CD8-positive, alpha-beta memory T cell (primary cell): ENCODE data around the gene PHYKPL. TPM values are rescaled to one million over a fixed set of nuclear protein-coding genes. Genes with fewer than 3 reads are reported as not detected.

Experiments
- CTCF ChIA-PET: fragments of 350-600 bp; sonication (Branson Sonifier 250); formaldehyde crosslinking; loops from one replicate; lab custom pipeline; 2021; ENCODE audit warnings: antibody characterized with exemption; lab: Charles Lee
- POLR2A ChIA-PET: fragments of 350-600 bp; sonication (Branson Sonifier 250); formaldehyde crosslinking; loops from one replicate; lab custom pipeline; 2021; ENCODE audit warnings: antibody characterized with exemption; lab: Charles Lee
- DNase-seq, 5 donors: peaks; one replicate each; pipeline versions ENCODE4 v3.0.0 to v3.0.0-alpha.2; 2020 to 2022; ENCODE audit warnings: mixed read lengths in 1 of 5
- H3K27ac ChIP-seq: one replicate; pipeline ENCODE4 v1.7.0; 2013; ENCODE audit warnings: low read depth, mild to moderate bottlenecking, low read length, moderate library complexity
- H3K27me3 ChIP-seq: 2 replicates; pipeline ENCODE4 v1.7.0; 2013; ENCODE audit warnings: low read length, mild to moderate bottlenecking; ENCODE audit not compliant: insufficient read depth, poor library complexity, severe bottlenecking
- H3K36me3 ChIP-seq: 2 replicates; pipeline ENCODE4 v1.7.0; 2013; ENCODE audit warnings: mild to moderate bottlenecking, low read length, moderate library complexity; ENCODE audit not compliant: insufficient read depth
- H3K4me1 ChIP-seq: 2 replicates; pipeline ENCODE4 v1.7.0; 2013; ENCODE audit warnings: mild to moderate bottlenecking, low read length, moderate library complexity; ENCODE audit not compliant: insufficient read depth
- H3K4me3 ChIP-seq: 2 replicates; pipeline ENCODE4 v1.7.0; 2013; ENCODE audit warnings: mild to moderate bottlenecking, low read length
- H3K9me3 ChIP-seq: 2 replicates; pipeline ENCODE4 v1.7.0; 2013; ENCODE audit warnings: mild to moderate bottlenecking, low read length
- H3K27ac Mint-ChIP-seq, 8 donors: one replicate each; pipeline ENCODE4 v1.8.0; 2020 to 2021; ENCODE audit warnings: mixed read lengths in 8 of 8, mild to moderate bottlenecking in 6 of 8, inconsistent platforms in 3 of 8, moderate library complexity in 3 of 8
- H3K27me3 Mint-ChIP-seq, 2 donors: one replicate each; pipeline ENCODE4 v1.8.0; 2020 to 2021; ENCODE audit warnings: mixed read lengths in 2 of 2, mild to moderate bottlenecking in 1 of 2, moderate library complexity in 1 of 2
- H3K36me3 Mint-ChIP-seq, 3 donors: one replicate each; pipeline ENCODE4 v1.8.0; 2020 to 2021; ENCODE audit warnings: mixed read lengths in 3 of 3, inconsistent platforms in 1 of 3, mild to moderate bottlenecking in 1 of 3
- H3K4me1 Mint-ChIP-seq, 3 donors: one replicate each; pipeline ENCODE4 v1.8.0; 2020 to 2021; ENCODE audit warnings: mixed read lengths in 3 of 3, inconsistent platforms in 1 of 3, mild to moderate bottlenecking in 1 of 3
- H3K4me3 Mint-ChIP-seq, 7 donors: one replicate each; pipeline ENCODE4 v1.8.0; 2020 to 2021; ENCODE audit warnings: mixed read lengths in 7 of 7, mild to moderate bottlenecking in 6 of 7, moderate library complexity in 4 of 7, inconsistent platforms in 2 of 7
- H3K9me3 Mint-ChIP-seq, 5 donors: one replicate each; pipeline ENCODE4 v1.8.0; 2020 to 2022; ENCODE audit warnings: mixed read lengths in 5 of 5, mild to moderate bottlenecking in 3 of 5, moderate library complexity in 2 of 5, inconsistent platforms in 1 of 5
- polyA plus RNA-seq: library from polyadenylated mRNA; unstranded; fragments of 300-500 nt; fragmentation: Illumina TruSeq; gene quantifications from one replicate; pipeline ENCODE4 v1.2.3, GENCODE V29; 2021
- total RNA-seq, 2 experiments: library from RNA; stranded (reverse); gene quantifications; one replicate each; pipeline ENCODE4 v1.2.3, GENCODE V29; 2021

PHYKPL gene
- total and polyA plus RNA-seq, 3 experiments from 2014 or later = 41.6 to 61.1 (median 57.8) TPM

DNA sequence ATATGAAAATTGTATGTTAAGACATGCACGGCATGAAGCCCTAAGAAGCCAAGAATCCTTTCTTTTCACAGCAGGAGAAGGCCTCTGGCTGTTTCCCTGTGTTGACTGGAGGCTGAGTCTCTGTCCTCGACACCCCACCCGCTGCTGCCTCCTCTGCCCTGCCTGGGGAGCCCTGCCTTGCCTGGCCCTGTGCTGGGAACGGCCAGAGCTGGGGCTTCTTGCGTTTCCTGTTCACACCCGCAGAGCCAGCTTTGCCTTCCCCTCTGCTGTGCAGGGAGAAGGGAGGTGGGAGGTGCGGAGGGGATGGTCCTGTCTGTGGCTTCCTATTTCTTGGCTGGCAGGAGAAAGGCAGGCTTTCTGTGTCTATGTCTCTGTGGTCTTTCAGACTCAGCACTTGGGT is 38.6 kb downstream of the PHYKPL start:
- Mint-ChIP-seq H3K36me3 (no peaks in the 10 kb centered on the region), H3K9me3 (peaks cover 0 to 3% (median 0%) of the 10 kb centered on the region in 5 donors), H3K27me3 (peaks cover 2 to 4% of the 10 kb centered on the region in 2 donors), H3K4me3 (peak overlapping the region in 5 of 7 donors; percentile 23 to 67 (median 26)), H3K27ac (peak overlapping the region in 3 of 8 donors; percentile 56 to 84 (median 62)), H3K4me1 (peaks cover 22 to 27% (median 24%) of the 10 kb centered on the region in 3 donors)
- Histone ChIP-seq H3K9me3 (no peaks in the 10 kb centered on the region), H3K36me3 (no peaks in the 10 kb centered on the region), H3K27ac (no peak overlapping the region), H3K4me1 (peaks cover 18% of the 10 kb centered on the region), H3K4me3 (no peak overlapping the region), H3K27me3 (no peaks in the 10 kb centered on the region)
- ChIA-PET POLR2A (no interaction called here), CTCF (no interaction called here)
- DNase-seq = no peak

DNA sequence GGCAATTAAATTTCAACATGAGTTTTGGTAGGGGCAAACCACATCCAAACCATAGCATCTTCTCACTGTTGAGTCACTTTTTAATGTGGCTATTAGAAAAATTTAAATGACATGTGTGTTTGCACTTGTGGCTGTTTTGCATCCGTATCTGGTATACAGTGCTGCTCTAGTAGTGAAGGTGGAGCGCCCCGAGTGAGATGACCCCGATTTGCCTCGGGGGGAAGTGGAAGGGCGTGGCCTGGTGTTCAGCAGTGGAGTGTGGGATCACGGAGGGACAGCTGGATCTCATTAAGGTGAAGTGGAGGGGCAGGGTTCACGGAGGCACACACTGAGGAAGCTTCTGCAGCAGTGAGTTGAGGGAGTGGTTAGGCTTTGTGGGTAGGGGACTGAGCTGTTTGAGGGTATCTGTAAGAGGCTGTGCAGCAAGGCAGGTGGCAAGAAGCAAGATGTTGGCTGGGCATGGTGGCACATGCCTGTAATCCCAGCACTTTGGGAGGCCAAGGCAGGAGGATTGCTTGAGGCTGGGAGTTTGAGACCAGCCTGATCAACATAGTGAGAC is 39.3 kb downstream of the PHYKPL start:
- CTCF ChIA-PET = no interaction called here
- no peaks in the 10 kb centered on the region for H3K27me3 ChIP-seq
- H3K4me3 ChIP-seq = no peak overlapping the region
- Mint-ChIP-seq H3K4me3 (peak overlapping the region; percentile 24 to 78 (median 57)), H3K4me1 (peaks cover 22 to 27% (median 24%) of the 10 kb centered on the region in 3 donors), H3K27me3 (peaks cover 2 to 7% of the 10 kb centered on the region in 2 donors), H3K9me3 (peaks cover 0 to 3% (median 0%) of the 10 kb centered on the region in 5 donors), H3K36me3 (no peaks in the 10 kb centered on the region), H3K27ac (peak overlapping the region; percentile 10 to 90 (median 62))
- DNase-seq = peak in 1 of 5 donors; percentile 18
- H3K9me3 ChIP-seq = no peaks in the 10 kb centered on the region
- no peak overlapping the region for H3K27ac ChIP-seq
- no peaks in the 10 kb centered on the region for H3K36me3 ChIP-seq
- H3K4me1 ChIP-seq = peaks cover 18% of the 10 kb centered on the region
- POLR2A ChIA-PET = no interaction called here

DNA sequence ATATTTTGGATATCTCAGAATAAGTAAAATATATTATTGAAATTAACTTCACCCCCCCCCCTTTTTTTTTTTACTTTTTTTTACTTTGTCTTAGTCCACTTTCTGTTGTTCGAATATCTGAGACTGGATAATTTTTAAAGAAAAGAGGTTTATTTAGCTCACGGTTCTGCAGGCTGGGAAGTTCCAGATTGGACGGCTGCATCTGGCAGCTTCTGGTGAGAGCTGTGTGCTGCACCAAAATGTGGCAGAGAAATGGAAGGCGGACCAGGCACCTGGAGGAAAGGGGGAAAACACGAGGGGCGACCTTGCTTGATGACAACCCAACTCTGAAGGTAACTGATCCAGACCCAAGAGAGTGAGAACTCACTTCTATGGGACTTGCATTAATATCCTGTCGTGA is 39.8 kb downstream of the PHYKPL start:
- peaks cover 22 to 27% (median 24%) of the 10 kb centered on the region in 3 donors for H3K4me1 Mint-ChIP-seq
- Histone ChIP-seq H3K4me1 (peaks cover 18% of the 10 kb centered on the region), H3K36me3 (no peaks in the 10 kb centered on the region), H3K4me3 (no peak overlapping the region), H3K27ac (no peak overlapping the region), H3K27me3 (no peaks in the 10 kb centered on the region), H3K9me3 (no peaks in the 10 kb centered on the region)
- no peaks in the 10 kb centered on the region for H3K36me3 Mint-ChIP-seq
- DNase-seq = no peak
- H3K9me3 Mint-ChIP-seq = peaks cover 0 to 3% (median 0%) of the 10 kb centered on the region in 5 donors
- peaks cover 2 to 9% of the 10 kb centered on the region in 2 donors for H3K27me3 Mint-ChIP-seq
- H3K27ac Mint-ChIP-seq = peak overlapping the region in 4 of 8 donors; percentile 49 to 76 (median 63)
- ChIA-PET POLR2A (no interaction called here), CTCF (no interaction called here)
- H3K4me3 Mint-ChIP-seq = peak overlapping the region in 4 of 7 donors; percentile 12 to 57 (median 34)

DNA sequence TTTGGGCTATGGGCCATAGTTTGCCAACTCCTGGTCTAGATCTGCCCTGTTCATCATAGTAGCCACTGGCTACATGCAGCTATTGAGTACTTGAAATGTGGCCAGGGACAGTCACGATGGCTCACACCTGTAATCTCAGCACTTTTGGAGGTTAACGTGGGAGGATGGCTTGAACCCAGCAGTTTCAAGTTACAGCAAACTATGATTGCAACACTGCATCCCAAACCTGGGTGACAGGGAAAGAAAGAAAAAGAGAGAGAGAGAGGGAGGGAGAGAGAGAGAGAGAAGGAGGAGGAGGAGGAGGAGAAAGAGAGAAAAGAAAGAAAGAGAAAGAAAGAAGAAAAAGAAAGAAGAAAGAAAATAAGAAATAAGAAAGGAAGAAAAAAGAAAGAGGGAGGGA is 40.4 kb downstream of the PHYKPL start:
- H3K36me3 Mint-ChIP-seq = no peaks in the 10 kb centered on the region
- ChIA-PET CTCF (no interaction called here), POLR2A (no interaction called here)
- H3K36me3 ChIP-seq = no peaks in the 10 kb centered on the region
- peaks cover 18% of the 10 kb centered on the region for H3K4me1 ChIP-seq
- no peak overlapping the region for H3K4me3 ChIP-seq
- no peak overlapping the region for H3K4me3 Mint-ChIP-seq
- peaks cover 22 to 27% (median 24%) of the 10 kb centered on the region in 3 donors for H3K4me1 Mint-ChIP-seq
- no peak overlapping the region for H3K27ac ChIP-seq
- no peak overlapping the region for H3K27ac Mint-ChIP-seq
- H3K9me3 Mint-ChIP-seq = peaks cover 0 to 3% (median 0%) of the 10 kb centered on the region in 5 donors
- H3K27me3 Mint-ChIP-seq = peaks cover 2 to 9% of the 10 kb centered on the region in 2 donors
- H3K9me3 ChIP-seq = no peaks in the 10 kb centered on the region
- no peaks in the 10 kb centered on the region for H3K27me3 ChIP-seq
- no peak for DNase-seq

DNA sequence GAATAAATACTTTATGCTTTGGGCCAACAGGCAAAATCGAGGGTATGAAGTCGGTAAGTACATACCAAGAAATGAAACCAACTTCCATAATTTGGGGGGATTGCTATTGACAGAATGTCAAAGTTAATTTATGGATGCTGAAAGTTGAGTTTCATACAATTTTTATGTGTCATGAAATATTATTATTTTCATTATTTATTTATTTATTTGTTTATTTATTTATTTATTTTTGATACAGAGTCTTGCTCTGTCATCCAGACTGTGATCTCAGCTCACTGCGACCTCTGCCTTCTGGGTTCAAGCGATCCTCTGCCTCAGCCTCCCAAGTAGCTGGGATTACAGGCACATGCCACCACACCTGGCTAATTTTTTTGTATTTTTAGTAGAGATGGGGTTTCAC is 40.9 kb downstream of the PHYKPL start:
- peaks cover 2 to 9% of the 10 kb centered on the region in 2 donors for H3K27me3 Mint-ChIP-seq
- H3K9me3 ChIP-seq = no peaks in the 10 kb centered on the region
- H3K9me3 Mint-ChIP-seq = peaks cover 0 to 3% (median 0%) of the 10 kb centered on the region in 5 donors
- no peak overlapping the region for H3K27ac ChIP-seq
- no peaks in the 10 kb centered on the region for H3K36me3 ChIP-seq
- peaks cover 18% of the 10 kb centered on the region for H3K4me1 ChIP-seq
- H3K27ac Mint-ChIP-seq = no peak overlapping the region
- H3K36me3 Mint-ChIP-seq = no peaks in the 10 kb centered on the region
- peaks cover 22 to 27% (median 24%) of the 10 kb centered on the region in 3 donors for H3K4me1 Mint-ChIP-seq
- H3K4me3 ChIP-seq = no peak overlapping the region
- no peak for DNase-seq
- H3K27me3 ChIP-seq = no peaks in the 10 kb centered on the region
- POLR2A ChIA-PET = no interaction called here
- H3K4me3 Mint-ChIP-seq = no peak overlapping the region
- CTCF ChIA-PET = no interaction called here

DNA sequence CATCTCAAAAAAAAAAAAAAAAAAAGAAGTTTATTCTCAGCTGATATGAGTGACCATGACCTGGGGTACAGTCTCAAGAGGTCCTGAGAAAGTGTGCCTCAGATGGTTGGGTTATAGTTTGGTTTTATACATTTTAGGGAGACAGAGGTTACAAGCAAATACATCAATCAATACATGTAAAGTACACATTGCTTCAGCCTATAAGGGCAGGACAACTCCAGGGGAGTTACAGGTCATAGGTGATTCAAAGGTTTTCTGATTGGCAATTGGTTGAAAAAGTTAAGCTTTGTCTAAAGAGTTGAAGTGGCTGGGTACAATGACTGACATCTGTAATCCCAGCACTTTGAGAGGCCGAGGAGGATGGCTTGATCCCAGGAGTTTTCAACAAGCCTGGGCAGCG is 43.2 kb downstream of the PHYKPL start:
- Mint-ChIP-seq H3K27ac (peak overlapping the region in 1 of 8 donors; percentile 15), H3K4me1 (peaks cover 17 to 22% (median 18%) of the 10 kb centered on the region in 3 donors), H3K27me3 (peaks cover 2 to 9% of the 10 kb centered on the region in 2 donors), H3K4me3 (no peak overlapping the region), H3K36me3 (no peaks in the 10 kb centered on the region), H3K9me3 (peaks cover 0 to 3% (median 0%) of the 10 kb centered on the region in 5 donors)
- Histone ChIP-seq H3K36me3 (no peaks in the 10 kb centered on the region), H3K27ac (no peak overlapping the region), H3K9me3 (no peaks in the 10 kb centered on the region), H3K27me3 (no peaks in the 10 kb centered on the region), H3K4me1 (peaks cover 17% of the 10 kb centered on the region), H3K4me3 (no peak overlapping the region)
- no peak for DNase-seq
- ChIA-PET POLR2A (no interaction called here), CTCF (interaction anchor here (1.2 to 1.8 kb wide), 2 partner anchors 25 to 45 kb away, joined by 3 to 7 read pairs; no protein-coding TSS in a partner anchor)

DNA sequence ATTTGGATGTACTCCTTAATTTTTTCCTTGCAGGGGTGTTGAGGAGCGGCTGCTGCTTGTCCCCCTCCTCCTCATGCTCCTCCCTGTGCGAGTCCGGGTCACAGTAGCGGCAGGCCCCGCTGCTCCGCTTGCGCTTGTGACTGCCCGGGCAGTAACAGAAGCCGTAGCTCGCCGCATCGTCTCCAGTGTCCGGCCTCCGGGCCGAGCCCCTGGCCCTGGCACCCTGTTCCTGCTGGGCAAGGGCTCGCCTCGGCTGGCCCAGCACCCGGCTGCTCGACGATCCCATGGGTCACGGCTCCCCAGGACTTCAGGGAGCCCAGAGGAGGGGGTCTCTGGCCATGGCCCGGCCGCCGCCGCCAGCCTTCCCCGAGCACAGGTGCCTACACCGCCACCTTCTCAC is 45.6 kb downstream of the PHYKPL start, which contains the start of gene GMCL2:
TSS of gene GMCL2 (minus strand) at position 358 of the 400 bp plus-strand sequence. CDS start at position 286, 72 bp downstream.
- Mint-ChIP-seq H3K27ac (no peak within 1 kb of the TSS), H3K27me3 (peaks cover 0 to 9% of the 10 kb centered on the region in 2 donors), H3K4me3 (no peak within 1 kb of the TSS), H3K4me1 (no peaks in the 10 kb centered on the region), H3K36me3 (no peaks in the 10 kb centered on the region), H3K9me3 (no peaks in the 10 kb centered on the region)
- no peak within 1 kb of the TSS for H3K27ac ChIP-seq
- no peaks in the 10 kb centered on the region for H3K4me1 ChIP-seq
- H3K36me3 ChIP-seq = no peaks in the 10 kb centered on the region
- H3K4me3 ChIP-seq = no peak within 1 kb of the TSS
- DNase-seq = no peak
- no peaks in the 10 kb centered on the region for H3K9me3 ChIP-seq
- CTCF ChIA-PET = interaction anchor here (1.6 kb wide), 1 partner anchor 14 kb away, joined by 3 read pairs; no protein-coding TSS in a partner anchor
- H3K27me3 ChIP-seq = no peaks in the 10 kb centered on the region
- POLR2A ChIA-PET = no interaction called here

DNA sequence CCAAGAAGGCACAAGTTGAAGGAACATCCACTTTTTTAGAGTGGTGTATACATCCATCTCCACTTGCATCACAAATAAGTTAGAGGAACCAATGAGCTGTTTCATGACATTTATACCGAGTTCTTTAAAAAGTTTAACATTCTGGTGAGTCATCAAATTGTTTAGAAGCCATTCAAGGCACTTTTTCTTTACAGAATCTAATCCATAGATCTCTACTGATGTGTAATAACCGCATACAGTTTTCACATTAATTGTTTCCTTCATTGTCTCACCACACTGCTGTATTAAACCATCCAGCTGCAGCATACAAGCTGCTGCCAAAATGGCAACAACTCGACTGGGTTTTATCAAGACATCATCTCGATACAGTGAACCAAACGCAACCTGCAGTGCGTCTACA is 46.2 kb downstream of the PHYKPL start:
- Mint-ChIP-seq H3K4me1 (no peaks in the 10 kb centered on the region), H3K27me3 (peaks cover 0 to 9% of the 10 kb centered on the region in 2 donors), H3K4me3 (no peak overlapping the region), H3K27ac (no peak overlapping the region), H3K36me3 (no peaks in the 10 kb centered on the region), H3K9me3 (no peaks in the 10 kb centered on the region)
- Histone ChIP-seq H3K9me3 (no peaks in the 10 kb centered on the region), H3K4me1 (no peaks in the 10 kb centered on the region), H3K36me3 (no peaks in the 10 kb centered on the region), H3K27ac (no peak overlapping the region), H3K27me3 (no peaks in the 10 kb centered on the region), H3K4me3 (no peak overlapping the region)
- ChIA-PET POLR2A (no interaction called here), CTCF (interaction anchor here (0.7 kb wide), 1 partner anchor 125 kb away, joined by 3 read pairs; no protein-coding TSS in a partner anchor)
- DNase-seq = no peak
